GM19438 (cell line): ENCODE results near the gene DIS3L2.

Experiments used
- ATAC-seq: cut with Tn5 transposase; IDR thresholded peaks from one replicate; pipeline ENCODE4 v1.9.1; 2021; ENCODE audit warnings: low read depth; ENCODE audit not compliant: unreplicated experiment

Gene DIS3L2

DNA sequence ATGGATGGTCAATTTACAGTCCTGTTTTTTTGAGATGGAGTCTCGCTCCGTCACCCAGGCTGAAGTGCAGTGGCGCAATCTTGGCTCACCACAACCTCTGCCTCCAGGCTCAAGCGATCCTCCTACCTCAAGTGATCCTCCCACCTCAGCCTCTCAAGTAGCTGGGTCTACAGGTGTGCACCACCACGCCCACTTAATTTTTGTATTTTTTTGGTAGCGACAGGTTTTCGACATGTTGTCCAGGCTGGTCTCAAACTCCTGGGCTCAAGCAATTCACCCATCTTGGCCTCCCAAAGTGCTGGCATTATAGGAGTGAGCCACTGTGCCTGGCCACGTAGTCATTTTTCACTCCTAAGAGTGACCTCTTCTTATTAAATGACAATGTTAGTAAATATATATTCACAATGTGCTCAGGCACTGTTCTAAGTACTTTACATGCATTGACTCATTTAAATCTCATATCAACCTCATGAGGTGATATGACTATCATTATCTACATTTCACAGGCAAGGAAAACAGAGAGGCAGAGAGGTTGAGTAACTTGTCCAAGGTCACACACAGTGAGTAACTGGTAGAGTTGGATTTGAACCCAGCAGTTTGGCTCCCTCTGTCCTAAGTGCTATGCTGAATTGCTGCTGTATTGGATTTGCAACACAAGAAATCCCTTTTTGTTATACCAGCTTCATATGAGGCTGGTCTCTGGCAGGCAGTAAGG lies 5.6 kb upstream of the DIS3L2 start:
- ATAC-seq, result no peak

GRCh38 chr2:231957913-231958763 lies 3.4 kb upstream of the DIS3L2 start:
- no peak for ATAC-seq

GRCh38 chr2:231960810-231961348 lies 634 bp upstream of the DIS3L2 start:
- peak; percentile 35 for ATAC-seq

DNA sequence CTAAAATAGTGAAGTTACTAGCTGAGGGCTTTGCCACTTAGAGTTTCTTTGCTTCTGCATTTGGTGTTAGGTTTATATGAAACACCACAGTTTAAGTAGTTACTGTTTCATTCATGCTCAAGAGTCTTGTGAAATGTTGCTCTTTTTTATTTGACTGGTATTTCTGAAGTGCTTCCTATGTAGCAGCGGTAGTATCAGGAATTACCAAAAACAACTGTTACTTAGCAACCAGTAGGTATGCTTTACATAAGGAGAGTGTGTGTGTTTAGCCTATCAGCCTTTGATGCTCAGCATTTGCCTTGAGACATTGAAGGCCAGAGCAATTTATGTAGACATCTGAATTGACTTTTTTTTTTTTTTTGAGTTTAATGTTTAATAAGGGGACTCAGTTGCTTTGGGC lies 3.6 kb downstream of the DIS3L2 start:
- ATAC-seq, result no peak

DNA sequence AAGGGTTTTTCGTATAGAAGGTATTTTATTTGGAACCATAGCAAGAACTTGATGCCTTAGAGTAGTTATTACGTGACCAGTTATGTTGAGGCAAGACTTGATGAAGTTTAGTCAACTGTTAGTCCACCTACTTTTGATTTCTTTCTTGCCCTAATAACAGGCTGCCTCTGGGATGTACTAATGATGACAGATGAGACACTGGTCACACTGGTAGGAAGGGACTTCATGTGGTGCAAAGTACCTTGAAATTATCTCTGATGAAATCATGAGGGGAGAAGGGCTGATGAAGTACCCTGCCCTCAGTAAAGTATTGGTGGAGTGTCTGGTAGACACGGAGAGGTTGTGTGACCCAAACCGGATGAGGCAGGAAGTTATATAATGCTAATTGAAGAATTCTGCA lies 5.4 kb downstream of the DIS3L2 start:
- no peak for ATAC-seq

DNA sequence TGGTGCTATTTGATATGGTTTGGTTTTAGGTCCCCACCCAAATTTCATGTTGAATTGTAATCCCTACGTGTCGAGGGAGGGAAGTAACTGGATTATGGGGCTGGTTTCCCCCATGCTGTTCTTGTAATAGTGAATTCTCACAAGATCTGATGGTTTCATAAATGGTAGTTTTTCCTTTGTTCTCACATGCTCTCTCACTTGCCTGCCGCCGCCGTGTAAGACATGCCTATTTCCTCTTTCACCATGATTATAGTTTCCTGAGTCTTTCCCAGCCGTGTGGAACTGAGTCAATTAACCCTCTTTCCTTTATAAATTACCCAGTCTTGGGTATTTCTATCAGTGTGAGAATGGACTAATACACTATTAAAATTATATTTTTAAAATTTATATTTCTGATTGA lies 7.3 kb downstream of the DIS3L2 start:
- no peak for ATAC-seq

DNA sequence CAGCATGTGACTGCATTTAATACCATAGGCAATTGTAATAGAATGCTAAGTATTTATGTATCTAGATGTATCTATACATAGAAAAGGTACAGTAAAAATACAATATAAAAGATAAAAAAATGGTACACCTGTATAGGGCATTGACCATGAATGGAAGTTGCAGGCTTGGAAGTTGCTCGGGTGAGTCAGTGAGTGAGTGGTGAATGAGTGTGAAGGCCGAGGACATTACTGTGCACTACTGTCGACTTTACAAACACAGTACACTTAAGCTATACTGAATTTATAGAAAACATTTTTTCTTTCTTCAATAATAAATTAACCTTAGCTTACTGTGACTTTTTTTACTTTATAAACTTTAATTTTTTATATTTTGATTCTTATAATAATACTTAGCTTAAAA lies 8.9 kb downstream of the DIS3L2 start:
- ATAC-seq, result no peak

DNA sequence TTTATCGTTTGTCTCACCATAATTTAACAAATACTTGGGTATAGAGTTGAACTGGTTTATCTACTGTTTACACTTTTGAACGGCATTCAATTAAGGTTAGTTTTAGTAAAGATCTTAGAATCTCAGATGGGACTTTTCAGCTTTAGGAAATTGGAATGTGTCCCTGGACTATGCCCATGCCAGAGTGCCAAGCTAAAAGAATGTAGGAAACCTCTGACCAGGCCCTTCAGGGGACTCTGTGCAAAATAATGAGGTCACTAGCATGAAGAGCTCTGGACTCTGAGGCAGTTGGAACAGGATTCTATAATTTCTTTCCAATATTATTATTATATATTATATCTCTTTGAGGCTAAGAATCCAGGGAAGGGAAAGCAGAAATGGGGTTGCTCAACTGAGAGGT lies 13.5 kb downstream of the DIS3L2 start:
- no peak for ATAC-seq

DNA sequence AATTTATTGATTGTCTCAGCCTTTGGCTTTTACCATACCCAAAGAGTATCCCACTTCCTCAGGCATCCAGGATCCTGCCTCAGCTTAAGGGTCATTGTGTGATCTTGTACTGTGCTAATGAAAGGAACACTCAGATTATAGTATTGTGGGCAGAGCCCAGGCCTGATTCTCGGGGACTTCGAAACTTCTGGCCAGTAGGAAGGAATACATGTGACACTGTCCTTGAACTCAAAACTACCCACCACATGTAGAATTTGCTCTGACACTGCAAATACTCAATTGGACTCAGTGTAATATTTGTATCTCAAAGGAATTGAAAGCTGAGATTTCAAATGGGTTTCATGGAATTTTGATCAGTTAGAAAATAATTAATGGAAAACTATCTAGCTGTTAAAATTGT lies 15.9 kb downstream of the DIS3L2 start:
- no peak for ATAC-seq

DNA sequence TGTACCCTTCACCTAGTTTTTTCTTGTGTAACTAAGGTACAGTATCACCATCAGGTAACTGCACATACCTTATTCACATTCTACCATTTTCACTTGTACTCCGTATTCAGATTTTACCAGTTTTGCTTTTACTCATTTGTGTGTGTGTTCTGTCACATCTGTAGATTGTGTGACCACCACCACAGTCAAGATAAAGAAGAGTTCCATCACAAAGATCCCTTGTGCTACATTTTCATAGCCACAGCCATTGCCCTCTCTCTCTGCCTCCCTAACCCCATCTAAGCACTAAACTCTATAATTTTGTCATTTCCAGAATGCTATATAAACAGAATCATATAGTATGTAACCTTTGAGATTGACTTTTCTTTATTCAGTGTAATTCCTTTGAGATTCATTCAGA lies 23.5 kb downstream of the DIS3L2 start:
- ATAC-seq, result no peak

GRCh38 chr2:231985823-231986261 lies 24.3 kb downstream of the DIS3L2 start:
- ATAC-seq, result no peak

DNA sequence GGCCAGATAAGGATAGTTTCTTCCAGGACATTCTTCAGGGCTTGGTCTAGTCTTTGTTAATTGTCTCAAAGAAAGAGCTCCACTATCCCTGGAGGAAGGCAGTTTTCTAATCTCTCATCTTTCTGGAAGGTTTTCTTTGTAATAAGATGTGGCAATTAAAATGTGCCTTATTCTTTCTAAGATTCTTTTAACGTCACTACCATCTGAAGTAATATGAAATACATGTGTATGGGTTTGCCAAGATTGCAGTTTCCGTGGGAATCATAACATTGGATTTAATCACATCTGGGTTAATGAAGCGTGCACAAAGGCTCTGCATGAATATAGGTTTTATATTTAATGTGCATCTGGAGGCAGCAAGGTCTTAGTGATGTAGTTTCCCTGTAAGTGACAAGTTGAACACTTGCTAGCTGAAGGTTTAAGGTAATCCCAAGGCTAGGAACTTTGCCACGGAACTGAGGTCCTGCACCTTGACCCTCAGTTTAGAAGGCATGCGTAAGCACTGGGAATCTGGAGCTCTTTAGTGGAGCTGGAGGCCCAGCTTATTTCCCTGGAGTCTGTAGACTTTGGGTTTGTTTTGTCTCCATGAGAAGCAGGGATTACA lies 25.7 kb downstream of the DIS3L2 start:
- no peak for ATAC-seq

GRCh38 chr2:231988179-231988866 lies 26.8 kb downstream of the DIS3L2 start:
- ATAC-seq, result no peak

DNA sequence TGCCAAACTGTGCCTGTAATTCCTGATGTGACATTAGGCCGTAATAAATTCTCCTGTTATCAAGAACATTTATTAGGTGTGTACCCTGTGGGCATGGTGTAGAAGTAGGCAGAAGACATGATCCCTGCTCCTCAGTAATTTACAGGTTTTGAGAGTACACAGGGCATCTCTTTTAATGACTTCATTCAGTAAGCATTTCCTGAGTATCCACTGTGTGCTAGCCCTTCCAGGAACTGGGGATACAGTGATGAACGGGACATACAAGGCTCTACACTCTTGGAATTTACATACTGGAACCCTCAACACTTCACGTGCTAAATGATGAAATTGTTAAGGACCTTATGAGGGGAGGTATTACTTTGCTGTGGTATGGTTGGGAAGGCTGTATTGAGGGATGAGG lies 30.2 kb downstream of the DIS3L2 start:
- no peak for ATAC-seq

GRCh38 chr2:231992888-231993287 lies 31.4 kb downstream of the DIS3L2 start:
- ATAC-seq, result no peak

DNA sequence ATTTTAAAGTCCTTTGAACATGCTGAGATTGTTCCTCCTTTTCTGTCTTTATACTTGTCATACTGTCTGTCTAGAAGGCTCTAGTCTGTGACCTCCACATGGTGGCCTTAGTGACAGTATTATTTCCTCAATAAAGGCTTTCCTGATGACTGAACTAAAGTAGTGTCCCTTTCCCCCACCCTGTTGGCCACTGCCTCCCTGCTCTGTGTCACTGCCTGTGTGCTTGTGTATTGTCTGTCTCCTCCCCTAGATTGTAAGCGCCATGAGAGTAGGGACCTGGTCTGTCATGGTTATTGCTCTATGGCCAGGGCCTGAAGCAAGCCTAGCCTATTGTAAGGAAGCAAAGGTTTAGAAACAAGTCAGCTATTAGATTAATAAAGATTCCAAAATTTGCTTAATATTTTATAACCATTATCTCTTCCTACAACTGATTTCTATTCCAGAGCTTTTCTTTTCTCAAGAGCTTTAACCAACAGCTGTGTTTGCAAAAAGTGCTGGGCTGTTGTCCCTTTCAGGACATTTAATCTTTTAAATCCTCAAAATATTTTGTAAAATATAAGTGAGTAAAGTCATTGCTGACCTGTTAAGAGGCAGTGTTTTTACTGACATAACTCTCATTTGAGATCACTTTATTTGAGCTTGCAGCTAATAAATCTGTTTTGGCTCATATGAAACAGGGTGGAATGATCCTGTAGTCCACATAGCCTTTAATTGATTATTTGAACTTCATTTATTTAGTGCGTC lies 35.5 kb downstream of the DIS3L2 start:
- ATAC-seq, result no peak

DNA sequence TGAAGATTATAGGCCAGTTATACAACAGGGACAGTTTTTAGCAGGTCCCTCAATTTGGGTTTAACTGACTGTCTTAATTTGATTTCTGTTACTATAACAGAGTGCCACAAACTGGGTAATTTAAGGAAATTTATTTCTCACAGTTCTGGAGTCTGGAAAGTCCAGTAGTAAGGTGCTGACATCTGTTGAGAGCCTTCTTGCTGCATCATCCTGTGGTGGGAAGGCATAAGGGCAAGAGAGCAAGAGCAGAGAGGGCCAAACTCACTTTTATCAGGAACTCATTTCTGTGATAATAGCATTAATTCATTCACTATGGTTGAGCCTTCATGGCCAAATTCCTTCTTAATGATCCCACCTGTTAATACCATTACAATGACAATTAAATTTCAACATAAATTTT lies 36.5 kb downstream of the DIS3L2 start:
- ATAC-seq, result no peak

DNA sequence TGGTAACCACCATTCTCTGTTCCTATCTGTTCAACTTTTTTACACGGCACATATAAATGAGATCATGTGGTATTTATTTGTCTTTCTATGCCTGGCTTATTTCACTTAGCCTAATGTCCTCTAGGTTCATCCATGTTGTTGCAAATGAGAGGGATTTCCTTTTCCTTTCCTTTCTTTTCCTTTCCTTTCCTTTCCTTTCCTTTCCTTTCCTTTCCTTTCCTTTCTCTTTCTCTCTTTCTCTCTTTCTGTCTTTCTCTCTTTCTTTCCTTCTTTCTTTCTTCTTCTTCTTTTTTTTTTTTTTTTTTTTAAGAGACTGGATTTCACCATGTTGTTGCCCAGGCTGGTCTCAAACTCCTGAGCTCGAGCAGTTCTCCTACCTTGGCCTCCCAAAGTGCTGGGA lies 38.9 kb downstream of the DIS3L2 start:
- no peak for ATAC-seq

- ATAC-seq, result no peak
Measured at GRCh38 chr2:232001073-232001472, 39.6 kb downstream of the DIS3L2 start.

- ATAC-seq, result no peak
Measured at GRCh38 chr2:232006253-232006652, 44.7 kb downstream of the DIS3L2 start.
